WTC11 (cell line): ENCODE measurements around the gene TAOK3.

Source experiments
- ESRRA ChIP-seq: sonication (generic); formaldehyde crosslinking; IDR thresholded peaks from 2 replicates; pipeline ENCODE4 v1.8.1; 2022; ENCODE audit warnings: mild to moderate bottlenecking, missing genetic modification reagents, borderline replicate concordance
- IRF2 ChIP-seq: sonication (generic); formaldehyde crosslinking; IDR thresholded peaks from 2 replicates; pipeline ENCODE4 v1.8.0; 2022; ENCODE audit warnings: low read depth, missing genetic modification reagents, borderline replicate concordance
- JUN ChIP-seq: sonication (generic); formaldehyde crosslinking; IDR thresholded peaks from 2 replicates; pipeline ENCODE4 v1.8.0; 2023; ENCODE audit warnings: mild to moderate bottlenecking, missing genetic modification reagents
- RELA ChIP-seq: sonication (generic); formaldehyde crosslinking; IDR thresholded peaks from 2 replicates; pipeline ENCODE4 v1.8.1; 2022; ENCODE audit warnings: missing genetic modification reagents, mild to moderate bottlenecking, borderline replicate concordance
- SP1 ChIP-seq: sonication (generic); formaldehyde crosslinking; conservative IDR thresholded peaks from 2 replicates; pipeline ENCODE4 v1.8.1; 2022; ENCODE audit warnings: missing genetic modification reagents
- ZBTB21 ChIP-seq: sonication (generic); formaldehyde crosslinking; IDR thresholded peaks from 2 replicates; pipeline ENCODE4 v1.8.1; 2023; ENCODE audit warnings: mild to moderate bottlenecking, missing genetic modification reagents, borderline replicate concordance
- ZNF121 ChIP-seq: sonication (generic); formaldehyde crosslinking; IDR thresholded peaks from 2 replicates; pipeline ENCODE4 v1.8.0; 2023; ENCODE audit warnings: missing genetic modification reagents
- ZNF138 ChIP-seq: sonication (generic); formaldehyde crosslinking; conservative IDR thresholded peaks from 2 replicates; pipeline ENCODE4 v1.8.1; 2022; ENCODE audit warnings: mild to moderate bottlenecking, moderate library complexity, missing genetic modification reagents
- ZNF423 ChIP-seq: fragments of 250-450 bp; sonication (Bioruptor Pico); IDR thresholded peaks from 2 replicates; pipeline ENCODE4 v2.1.2; 2022; ENCODE audit warnings: mild to moderate bottlenecking, moderate library complexity
- TF ChIP-seq, protein P1 (sequence below): fragments of 200-600 bp; IDR thresholded peaks from 2 replicates; pipeline ENCODE4 v1.8.0; 2022; ENCODE audit warnings: antibody characterized with exemption
- TF ChIP-seq, protein P2 (sequence below): sonication (generic); formaldehyde crosslinking; IDR thresholded peaks from 2 replicates; pipeline ENCODE4 v1.8.1; 2023; ENCODE audit warnings: mild to moderate bottlenecking, moderate library complexity, missing genetic modification reagents
- TF ChIP-seq, protein P3 (sequence below): sonication (generic); formaldehyde crosslinking; IDR thresholded peaks from 2 replicates; pipeline ENCODE4 v1.8.0; 2023; ENCODE audit warnings: missing genetic modification reagents, mild to moderate bottlenecking, borderline replicate concordance
- TF ChIP-seq, protein P4 (sequence below): sonication (generic); formaldehyde crosslinking; IDR thresholded peaks from 2 replicates; pipeline ENCODE4 v1.8.1; 2022; ENCODE audit warnings: mild to moderate bottlenecking, moderate library complexity, missing genetic modification reagents
- TF ChIP-seq, protein P5 (sequence below): sonication (generic); formaldehyde crosslinking; IDR thresholded peaks from 2 replicates; pipeline ENCODE4 v1.8.0; 2022; ENCODE audit warnings: mild to moderate bottlenecking, missing genetic modification reagents

DNA sequence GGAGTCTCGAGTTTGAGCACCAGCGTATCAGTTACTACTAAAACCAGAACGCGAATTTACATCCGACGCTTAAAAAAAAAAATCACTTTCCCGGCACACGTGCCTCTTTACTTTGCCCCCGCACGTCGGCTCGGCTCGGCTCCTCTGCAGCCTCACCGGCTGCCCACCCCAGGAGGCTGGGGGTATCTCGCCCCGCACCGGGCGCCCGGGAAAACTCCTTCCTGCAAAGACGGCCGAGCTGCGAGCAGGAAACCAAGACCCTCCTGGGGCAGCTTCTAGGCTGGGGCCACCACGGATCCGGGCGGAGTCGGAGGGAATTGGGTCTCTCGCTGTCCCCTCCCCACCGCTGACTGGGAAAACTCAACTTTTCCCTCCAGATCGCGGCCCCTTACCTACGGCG is 269.5 kb downstream of the TAOK3 start:
- TF ChIP-seq, protein P1, sequence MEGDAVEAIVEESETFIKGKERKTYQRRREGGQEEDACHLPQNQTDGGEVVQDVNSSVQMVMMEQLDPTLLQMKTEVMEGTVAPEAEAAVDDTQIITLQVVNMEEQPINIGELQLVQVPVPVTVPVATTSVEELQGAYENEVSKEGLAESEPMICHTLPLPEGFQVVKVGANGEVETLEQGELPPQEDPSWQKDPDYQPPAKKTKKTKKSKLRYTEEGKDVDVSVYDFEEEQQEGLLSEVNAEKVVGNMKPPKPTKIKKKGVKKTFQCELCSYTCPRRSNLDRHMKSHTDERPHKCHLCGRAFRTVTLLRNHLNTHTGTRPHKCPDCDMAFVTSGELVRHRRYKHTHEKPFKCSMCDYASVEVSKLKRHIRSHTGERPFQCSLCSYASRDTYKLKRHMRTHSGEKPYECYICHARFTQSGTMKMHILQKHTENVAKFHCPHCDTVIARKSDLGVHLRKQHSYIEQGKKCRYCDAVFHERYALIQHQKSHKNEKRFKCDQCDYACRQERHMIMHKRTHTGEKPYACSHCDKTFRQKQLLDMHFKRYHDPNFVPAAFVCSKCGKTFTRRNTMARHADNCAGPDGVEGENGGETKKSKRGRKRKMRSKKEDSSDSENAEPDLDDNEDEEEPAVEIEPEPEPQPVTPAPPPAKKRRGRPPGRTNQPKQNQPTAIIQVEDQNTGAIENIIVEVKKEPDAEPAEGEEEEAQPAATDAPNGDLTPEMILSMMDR = no peak
- TF ChIP-seq SP1 (CRISPR knock-in tag) = no peak
- TF ChIP-seq ZNF121 (CRISPR knock-in tag) = no peak
- TF ChIP-seq, protein P2, sequence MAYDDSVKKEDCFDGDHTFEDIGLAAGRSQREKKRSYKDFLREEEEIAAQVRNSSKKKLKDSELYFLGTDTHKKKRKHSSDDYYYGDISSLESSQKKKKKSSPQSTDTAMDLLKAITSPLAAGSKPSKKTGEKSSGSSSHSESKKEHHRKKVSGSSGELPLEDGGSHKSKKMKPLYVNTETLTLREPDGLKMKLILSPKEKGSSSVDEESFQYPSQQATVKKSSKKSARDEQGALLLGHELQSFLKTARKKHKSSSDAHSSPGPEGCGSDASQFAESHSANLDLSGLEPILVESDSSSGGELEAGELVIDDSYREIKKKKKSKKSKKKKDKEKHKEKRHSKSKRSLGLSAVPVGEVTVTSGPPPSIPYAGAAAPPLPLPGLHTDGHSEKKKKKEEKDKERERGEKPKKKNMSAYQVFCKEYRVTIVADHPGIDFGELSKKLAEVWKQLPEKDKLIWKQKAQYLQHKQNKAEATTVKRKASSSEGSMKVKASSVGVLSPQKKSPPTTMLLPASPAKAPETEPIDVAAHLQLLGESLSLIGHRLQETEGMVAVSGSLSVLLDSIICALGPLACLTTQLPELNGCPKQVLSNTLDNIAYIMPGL (CRISPR knock-in tag) = no peak
- no peak for TF ChIP-seq ZBTB21 (CRISPR knock-in tag)
- TF ChIP-seq, protein P3, sequence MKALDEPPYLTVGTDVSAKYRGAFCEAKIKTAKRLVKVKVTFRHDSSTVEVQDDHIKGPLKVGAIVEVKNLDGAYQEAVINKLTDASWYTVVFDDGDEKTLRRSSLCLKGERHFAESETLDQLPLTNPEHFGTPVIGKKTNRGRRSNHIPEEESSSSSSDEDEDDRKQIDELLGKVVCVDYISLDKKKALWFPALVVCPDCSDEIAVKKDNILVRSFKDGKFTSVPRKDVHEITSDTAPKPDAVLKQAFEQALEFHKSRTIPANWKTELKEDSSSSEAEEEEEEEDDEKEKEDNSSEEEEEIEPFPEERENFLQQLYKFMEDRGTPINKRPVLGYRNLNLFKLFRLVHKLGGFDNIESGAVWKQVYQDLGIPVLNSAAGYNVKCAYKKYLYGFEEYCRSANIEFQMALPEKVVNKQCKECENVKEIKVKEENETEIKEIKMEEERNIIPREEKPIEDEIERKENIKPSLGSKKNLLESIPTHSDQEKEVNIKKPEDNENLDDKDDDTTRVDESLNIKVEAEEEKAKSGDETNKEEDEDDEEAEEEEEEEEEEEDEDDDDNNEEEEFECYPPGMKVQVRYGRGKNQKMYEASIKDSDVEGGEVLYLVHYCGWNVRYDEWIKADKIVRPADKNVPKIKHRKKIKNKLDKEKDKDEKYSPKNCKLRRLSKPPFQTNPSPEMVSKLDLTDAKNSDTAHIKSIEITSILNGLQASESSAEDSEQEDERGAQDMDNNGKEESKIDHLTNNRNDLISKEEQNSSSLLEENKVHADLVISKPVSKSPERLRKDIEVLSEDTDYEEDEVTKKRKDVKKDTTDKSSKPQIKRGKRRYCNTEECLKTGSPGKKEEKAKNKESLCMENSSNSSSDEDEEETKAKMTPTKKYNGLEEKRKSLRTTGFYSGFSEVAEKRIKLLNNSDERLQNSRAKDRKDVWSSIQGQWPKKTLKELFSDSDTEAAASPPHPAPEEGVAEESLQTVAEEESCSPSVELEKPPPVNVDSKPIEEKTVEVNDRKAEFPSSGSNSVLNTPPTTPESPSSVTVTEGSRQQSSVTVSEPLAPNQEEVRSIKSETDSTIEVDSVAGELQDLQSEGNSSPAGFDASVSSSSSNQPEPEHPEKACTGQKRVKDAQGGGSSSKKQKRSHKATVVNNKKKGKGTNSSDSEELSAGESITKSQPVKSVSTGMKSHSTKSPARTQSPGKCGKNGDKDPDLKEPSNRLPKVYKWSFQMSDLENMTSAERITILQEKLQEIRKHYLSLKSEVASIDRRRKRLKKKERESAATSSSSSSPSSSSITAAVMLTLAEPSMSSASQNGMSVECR (CRISPR knock-in tag) = no peak
- TF ChIP-seq JUN = no peak
- TF ChIP-seq ZNF423 (CRISPR knock-in tag) = no peak
- TF ChIP-seq RELA (CRISPR knock-in tag) = no peak
- TF ChIP-seq, protein P4, sequence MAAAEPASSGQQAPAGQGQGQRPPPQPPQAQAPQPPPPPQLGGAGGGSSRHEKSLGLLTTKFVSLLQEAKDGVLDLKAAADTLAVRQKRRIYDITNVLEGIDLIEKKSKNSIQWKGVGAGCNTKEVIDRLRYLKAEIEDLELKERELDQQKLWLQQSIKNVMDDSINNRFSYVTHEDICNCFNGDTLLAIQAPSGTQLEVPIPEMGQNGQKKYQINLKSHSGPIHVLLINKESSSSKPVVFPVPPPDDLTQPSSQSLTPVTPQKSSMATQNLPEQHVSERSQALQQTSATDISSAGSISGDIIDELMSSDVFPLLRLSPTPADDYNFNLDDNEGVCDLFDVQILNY (CRISPR knock-in tag) = no peak
- no peak for TF ChIP-seq IRF2 (CRISPR knock-in tag)
- TF ChIP-seq ESRRA (CRISPR knock-in tag) = no peak
- no peak for TF ChIP-seq ZNF138 (CRISPR knock-in tag)
- TF ChIP-seq, protein P5, sequence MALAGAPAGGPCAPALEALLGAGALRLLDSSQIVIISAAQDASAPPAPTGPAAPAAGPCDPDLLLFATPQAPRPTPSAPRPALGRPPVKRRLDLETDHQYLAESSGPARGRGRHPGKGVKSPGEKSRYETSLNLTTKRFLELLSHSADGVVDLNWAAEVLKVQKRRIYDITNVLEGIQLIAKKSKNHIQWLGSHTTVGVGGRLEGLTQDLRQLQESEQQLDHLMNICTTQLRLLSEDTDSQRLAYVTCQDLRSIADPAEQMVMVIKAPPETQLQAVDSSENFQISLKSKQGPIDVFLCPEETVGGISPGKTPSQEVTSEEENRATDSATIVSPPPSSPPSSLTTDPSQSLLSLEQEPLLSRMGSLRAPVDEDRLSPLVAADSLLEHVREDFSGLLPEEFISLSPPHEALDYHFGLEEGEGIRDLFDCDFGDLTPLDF (CRISPR knock-in tag) = no peak
